Activated CD4-positive, alpha-beta memory T cell treated with anti-CD3 and anti-CD28 coated beads for 36 hours (primary cell): ENCODE data around the gene TNNI3. TPM values are rescaled to one million over a fixed set of nuclear protein-coding genes. Genes with fewer than 3 reads are reported as not detected.
A peak's percentile ranks its signal among the peaks of the same experiment; 100 is the strongest.

ENCODE experiments used
- CTCF ChIA-PET: fragments of 350-600 bp; sonication (Branson Sonifier 250); formaldehyde crosslinking; loops from one replicate; lab custom pipeline; 2021; ENCODE audit warnings: antibody characterized with exemption, inconsistent platforms; lab: Charles Lee
- POLR2A ChIA-PET: fragments of 350-600 bp; sonication (Branson Sonifier 250); formaldehyde crosslinking; loops from one replicate; lab custom pipeline; 2021; ENCODE audit warnings: antibody characterized with exemption; lab: Charles Lee
- DNase-seq: peaks from one replicate; pipeline ENCODE4 v3.0.0-alpha.2; 2020
- H3K27ac Mint-ChIP-seq: one replicate; pipeline ENCODE4 v1.8.0; 2021; ENCODE audit warnings: mixed read lengths
- H3K27me3 Mint-ChIP-seq: one replicate; pipeline ENCODE4 v1.8.0; 2021; ENCODE audit warnings: mixed read lengths
- H3K36me3 Mint-ChIP-seq: one replicate; pipeline ENCODE4 v1.8.0; 2021; ENCODE audit warnings: mixed read lengths
- H3K4me1 Mint-ChIP-seq: one replicate; pipeline ENCODE4 v1.8.0; 2021; ENCODE audit warnings: low read depth, mixed read lengths
- H3K4me3 Mint-ChIP-seq: one replicate; pipeline ENCODE4 v1.8.0; 2021; ENCODE audit warnings: mild to moderate bottlenecking, mixed read lengths
- H3K9me3 Mint-ChIP-seq: one replicate; pipeline ENCODE4 v1.8.0; 2021; ENCODE audit warnings: mixed read lengths
- intact Hi-C: fragments of 100-400 bp; cut with micrococcal nuclease; formaldehyde crosslinking; loops from one replicate; pipeline ENCODE4 v1.15.1; 2023
- total RNA-seq, 2 experiments: library from RNA; stranded (reverse); gene quantifications; one replicate each; pipeline ENCODE4 v1.2.3, GENCODE V29; 2021

Gene TNNI3
- total RNA-seq, 2 experiments from 2014 or later: not detected

DNA sequence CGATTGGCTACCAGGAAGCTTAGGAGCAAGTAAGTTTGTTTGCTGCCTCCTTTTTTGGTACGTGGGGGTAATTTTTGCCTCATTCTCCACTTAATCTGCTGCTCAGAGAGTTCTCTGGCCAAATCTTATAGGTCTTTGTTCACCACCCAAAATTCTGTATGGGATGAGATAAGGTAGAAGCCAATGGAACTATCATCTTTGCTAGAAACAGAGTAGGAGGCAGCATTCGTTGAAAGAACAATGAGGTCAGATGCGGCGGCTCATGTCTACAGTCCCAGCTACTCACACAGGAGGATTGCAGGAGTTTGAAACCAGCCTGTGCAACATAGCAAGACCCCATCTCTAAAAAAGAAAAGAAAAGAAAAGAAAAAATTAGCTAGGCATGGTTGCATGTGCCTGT lies 13.9 kb upstream of the TNNI3 start:
- H3K4me3 Mint-ChIP-seq: no peak overlapping the region
- H3K27me3 Mint-ChIP-seq: peaks cover 63% of the 10 kb centered on the region
- CTCF ChIA-PET: interaction anchor here (0.8 kb wide), 1 partner anchor 12 kb away, joined by 3 read pairs; no protein-coding TSS in a partner anchor
- no peak for DNase-seq
- no peak overlapping the region for H3K27ac Mint-ChIP-seq
- peaks cover 12% of the 10 kb centered on the region for H3K4me1 Mint-ChIP-seq
- H3K36me3 Mint-ChIP-seq: peaks cover 3% of the 10 kb centered on the region
- no peaks in the 10 kb centered on the region for H3K9me3 Mint-ChIP-seq
- intact Hi-C loops: loop anchor here (10.0 kb wide), 1 partner anchor 83 kb away; the partner anchor contains the start of gene PPP6R1
- POLR2A ChIA-PET: no interaction called here

DNA sequence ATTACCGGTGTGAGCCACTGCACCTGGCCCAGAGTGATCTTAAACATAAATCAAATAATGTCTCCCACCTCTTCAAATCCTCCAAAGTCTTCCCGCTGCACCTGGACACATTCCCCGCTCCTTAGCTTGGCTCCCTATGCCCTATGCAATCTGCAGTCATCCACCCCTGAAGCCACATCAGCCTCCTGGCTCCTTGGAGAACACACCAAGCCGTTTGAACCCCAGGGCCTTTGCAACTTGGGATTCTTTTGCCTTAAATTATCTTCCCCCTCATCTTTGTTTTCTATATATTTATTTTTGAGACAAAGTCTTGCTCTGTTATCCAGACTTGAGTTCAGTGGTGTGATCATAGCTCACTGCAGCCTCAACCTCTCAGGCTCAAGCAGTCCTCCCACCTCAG lies 11.6 kb upstream of the TNNI3 start:
- Mint-ChIP-seq H3K36me3 (peaks cover 3% of the 10 kb centered on the region), H3K27ac (no peak overlapping the region), H3K4me3 (no peak overlapping the region), H3K9me3 (no peaks in the 10 kb centered on the region), H3K27me3 (peaks cover 64% of the 10 kb centered on the region), H3K4me1 (peaks cover 15% of the 10 kb centered on the region)
- intact Hi-C loops: no loop called here
- ChIA-PET POLR2A (no interaction called here), CTCF (interaction anchor here (1.6 kb wide), 1 partner anchor 9 kb away, joined by 4 read pairs; no protein-coding TSS in a partner anchor)
- no peak for DNase-seq

DNA sequence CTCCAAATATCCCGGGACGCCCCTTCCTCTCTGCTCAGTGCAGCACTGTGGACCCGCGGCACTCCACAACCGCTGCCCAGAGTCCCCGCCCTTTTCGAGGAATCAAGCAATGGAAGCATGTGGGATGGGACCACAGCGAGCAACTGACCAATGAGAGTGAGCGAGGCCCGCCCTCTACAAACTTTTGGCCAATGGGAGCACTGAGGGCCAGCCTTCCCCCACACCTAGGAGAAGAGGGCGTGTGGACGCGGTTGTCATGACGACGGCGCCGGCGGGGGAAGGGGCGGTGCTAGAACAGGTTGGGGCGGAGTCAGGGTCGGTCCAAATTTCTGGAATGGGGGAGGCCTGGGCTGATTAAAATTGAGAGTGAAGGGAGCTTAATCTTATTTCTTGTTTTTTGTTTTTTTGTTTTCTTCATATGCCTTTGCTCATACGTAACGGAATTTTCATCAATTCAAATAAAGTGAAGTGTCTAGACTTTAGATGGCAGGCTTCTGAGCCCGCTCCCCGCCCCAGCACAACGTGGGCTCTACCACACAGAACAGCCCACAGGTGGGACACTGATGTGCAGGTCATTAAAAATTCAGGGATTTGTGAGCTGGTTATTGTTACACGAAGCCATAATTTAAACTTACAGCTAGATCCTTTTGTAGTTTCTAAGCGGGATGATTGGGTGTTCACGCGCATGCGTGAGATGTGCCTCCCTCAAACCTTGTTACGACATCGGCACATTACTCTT lies 9.2 kb upstream of the TNNI3 start, which contains the start of gene DNAAF3:
TSS of gene DNAAF3 (minus strand) at position 84 of the 739 bp plus-strand sequence. CDS start 200 bp downstream, outside the sequence.
- ChIA-PET CTCF (interaction anchor here (1.0 to 1.6 kb wide), 2 partner anchors 24 to 337 kb away, joined by 3 to 8 read pairs; no protein-coding TSS in a partner anchor), POLR2A (no interaction called here)
- peaks cover 3% of the 10 kb centered on the region for H3K36me3 Mint-ChIP-seq
- intact Hi-C loops: no loop called here
- peaks cover 52% of the 10 kb centered on the region for H3K27me3 Mint-ChIP-seq
- H3K9me3 Mint-ChIP-seq: no peaks in the 10 kb centered on the region
- peak; percentile 85 for DNase-seq
- peaks cover 12% of the 10 kb centered on the region for H3K4me1 Mint-ChIP-seq
- H3K27ac Mint-ChIP-seq: no peak within 1 kb of the TSS
- H3K4me3 Mint-ChIP-seq: peak within 1 kb of the TSS; percentile 61

DNA sequence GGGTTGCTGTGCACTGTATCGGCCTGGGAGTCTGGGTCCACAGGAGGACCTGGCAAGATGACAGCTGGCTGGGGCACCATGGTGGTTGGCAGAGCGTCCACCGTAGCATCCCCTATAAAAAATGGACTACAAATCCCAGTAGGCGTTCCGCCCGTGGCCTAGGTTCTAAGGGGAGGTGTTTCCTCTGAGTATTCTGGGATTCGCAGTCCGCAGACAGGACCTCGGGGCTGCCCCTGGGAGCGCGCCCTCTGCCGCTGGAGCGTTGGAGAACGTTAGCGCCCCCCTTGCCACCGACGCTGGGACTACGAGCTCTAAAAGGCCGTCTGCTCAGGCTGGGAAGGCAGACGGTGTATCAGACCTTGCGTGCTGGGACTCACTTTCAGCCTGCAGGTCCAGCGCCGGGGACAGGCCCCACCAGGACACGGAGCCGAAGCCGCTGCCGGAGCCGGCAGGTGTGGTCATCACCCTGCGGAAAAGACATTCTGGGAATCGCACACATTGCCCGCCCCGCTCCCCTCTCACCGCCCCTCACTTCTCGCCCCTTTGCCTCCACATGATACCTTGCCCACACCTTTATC lies 8.5 kb upstream of the TNNI3 start:
- Mint-ChIP-seq H3K9me3 (no peaks in the 10 kb centered on the region), H3K4me1 (peaks cover 12% of the 10 kb centered on the region), H3K36me3 (peaks cover 3% of the 10 kb centered on the region), H3K27me3 (peaks cover 48% of the 10 kb centered on the region), H3K4me3 (peak overlapping the region; percentile 61), H3K27ac (no peak overlapping the region)
- intact Hi-C loops: no loop called here
- peak; percentile 53 for DNase-seq
- ChIA-PET POLR2A (no interaction called here), CTCF (interaction anchor here (0.5 to 2.4 kb wide), 5 partner anchors 9 to 138 kb away, joined by 3 to 9 read pairs (median 3); partner anchors contain the start of genes PPP1R12C and RDH13)

DNA sequence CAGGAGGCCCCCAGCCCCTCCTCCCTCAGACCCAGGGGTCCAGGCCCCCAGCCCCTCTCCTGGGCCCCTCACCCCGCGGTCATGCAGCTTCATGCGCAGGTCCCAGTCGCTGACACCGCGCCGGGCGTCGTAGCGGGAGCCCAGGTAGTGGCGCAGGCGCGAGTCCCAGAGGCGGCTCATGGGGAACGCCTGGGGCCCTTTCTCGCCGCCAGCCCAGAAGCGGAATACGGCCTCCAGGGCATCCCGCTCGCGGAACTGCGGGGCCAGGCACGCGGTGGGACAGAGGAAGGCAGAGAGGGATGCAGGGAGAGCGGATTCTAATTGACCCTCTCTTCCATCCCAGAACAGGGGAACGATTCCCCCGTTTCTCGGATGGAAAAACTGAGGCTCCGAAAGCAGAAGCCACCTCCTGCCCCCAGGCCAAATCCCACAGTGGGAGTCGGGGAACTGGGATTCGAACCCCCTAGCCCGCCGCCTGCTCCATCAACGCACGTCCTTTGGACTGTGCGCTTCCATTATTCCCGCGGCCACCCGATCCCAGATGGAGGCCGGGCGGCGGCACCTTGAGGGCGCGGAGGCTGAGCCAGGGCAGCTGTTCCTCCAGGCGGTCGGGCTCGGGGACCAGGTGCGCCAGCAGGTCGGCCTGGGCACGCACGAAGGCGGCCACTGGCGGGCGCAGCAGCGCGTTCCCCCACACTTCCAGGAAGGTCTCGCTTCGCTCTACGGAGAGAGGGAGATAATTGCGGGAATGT lies 4.2 kb upstream of the TNNI3 start:
- ChIA-PET POLR2A (no interaction called here), CTCF (interaction anchor here (1.0 to 3.5 kb wide), 2 partner anchors 21 to 248 kb away, joined by 3 to 35 read pairs; no protein-coding TSS in a partner anchor)
- Mint-ChIP-seq H3K4me3 (no peak overlapping the region), H3K9me3 (no peaks in the 10 kb centered on the region), H3K36me3 (peaks cover 3% of the 10 kb centered on the region), H3K4me1 (peaks cover 10% of the 10 kb centered on the region), H3K27ac (no peak overlapping the region), H3K27me3 (peaks cover 44% of the 10 kb centered on the region)
- no peak for DNase-seq
- intact Hi-C loops: no loop called here

DNA sequence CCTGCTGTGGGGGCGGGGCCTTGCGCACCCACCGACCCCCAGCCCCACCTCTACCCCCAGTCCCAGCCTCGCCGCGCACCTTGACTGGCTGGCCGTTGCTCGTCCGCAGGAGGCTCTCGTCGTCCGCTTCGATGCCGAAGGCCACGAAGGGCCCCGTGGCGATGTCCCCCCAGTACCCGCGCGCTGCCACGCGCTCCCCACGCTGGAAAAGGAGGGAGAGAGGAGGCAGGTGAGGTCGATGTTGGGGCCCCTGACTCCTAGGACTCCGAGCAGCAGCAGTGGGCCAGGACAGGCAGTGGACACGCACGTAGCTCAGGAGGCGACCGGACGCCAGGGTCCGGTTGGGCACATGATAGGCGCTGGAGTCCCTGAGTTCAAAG lies 3.4 kb upstream of the TNNI3 start:
- intact Hi-C loops: loop anchor here (1.0 kb wide), 1 partner anchor 44 kb away; the partner anchor contains the start of gene PPP1R12C
- POLR2A ChIA-PET: no interaction called here

DNA sequence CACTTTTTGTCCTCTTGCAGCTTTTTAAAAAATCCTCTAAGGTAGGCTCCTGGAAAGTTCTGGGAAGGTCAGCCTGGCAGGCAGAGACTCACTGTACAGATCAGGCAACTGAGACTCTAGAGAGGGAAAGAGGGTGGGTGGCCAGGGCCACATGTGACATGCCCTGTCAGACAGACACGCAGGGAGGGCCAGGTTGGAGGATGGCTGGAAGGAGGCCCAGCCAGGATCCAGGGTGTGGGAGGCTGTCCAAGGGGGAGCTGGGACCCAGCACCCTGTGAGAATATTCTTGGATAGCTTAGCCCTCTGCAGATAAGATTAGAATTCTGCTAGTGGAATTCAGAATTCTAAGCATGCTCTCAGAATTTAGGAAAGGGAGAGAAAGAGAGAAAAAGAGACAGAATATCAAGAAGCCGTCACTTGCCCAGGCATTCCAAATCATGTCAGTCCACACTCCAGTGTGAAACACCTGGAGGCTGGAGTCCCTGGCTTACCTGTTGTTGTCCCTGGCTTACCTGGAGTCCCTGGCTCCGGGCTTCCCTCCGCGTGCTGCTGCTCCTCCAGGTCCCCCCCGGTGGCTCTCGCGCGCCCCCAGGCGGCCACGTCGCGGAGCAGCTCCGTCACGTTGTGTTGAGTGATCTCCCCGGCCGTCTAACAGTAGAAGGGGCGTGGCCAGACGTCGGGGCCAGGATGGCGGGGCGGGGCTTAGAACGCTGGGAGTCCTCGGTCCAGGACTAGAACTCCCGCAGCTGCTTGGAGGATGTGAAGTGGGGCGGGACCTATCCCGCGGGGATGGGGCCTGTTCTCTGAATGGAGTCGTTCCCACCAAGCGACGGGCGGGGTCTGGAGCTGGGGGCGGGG lies 2.8 kb upstream of the TNNI3 start:
- intact Hi-C loops: loop anchor here (1.0 kb wide), 1 partner anchor 43 kb away; the partner anchor contains the start of gene PPP1R12C
- peaks cover 36% of the 10 kb centered on the region for H3K27me3 Mint-ChIP-seq
- ChIA-PET POLR2A (no interaction called here), CTCF (interaction anchor here (0.7 to 3.5 kb wide), 20 partner anchors 8 to 472 kb away, joined by 3 to 35 read pairs (median 4); partner anchors contain the start of genes SYT5, TMEM238 and TNNT1)
- H3K4me3 Mint-ChIP-seq: no peak overlapping the region
- H3K9me3 Mint-ChIP-seq: no peaks in the 10 kb centered on the region
- DNase-seq: peak; percentile 93
- H3K4me1 Mint-ChIP-seq: peaks cover 4% of the 10 kb centered on the region
- H3K36me3 Mint-ChIP-seq: no peaks in the 10 kb centered on the region
- H3K27ac Mint-ChIP-seq: no peak overlapping the region

More for the DNA sequence above, 3.4 kb upstream of the TNNI3 start:
- no peaks in the 10 kb centered on the region for H3K36me3 Mint-ChIP-seq
- H3K4me3 Mint-ChIP-seq: no peak overlapping the region
- H3K27me3 Mint-ChIP-seq: peaks cover 43% of the 10 kb centered on the region
- H3K27ac Mint-ChIP-seq: no peak overlapping the region
- H3K4me1 Mint-ChIP-seq: peaks cover 5% of the 10 kb centered on the region
- no peaks in the 10 kb centered on the region for H3K9me3 Mint-ChIP-seq
- CTCF ChIA-PET: interaction anchor here (0.7 to 3.5 kb wide), 13 partner anchors 8 to 472 kb away, joined by 3 to 35 read pairs (median 4); partner anchors contain the start of genes SYT5 and TNNT1
- no peak for DNase-seq

DNA sequence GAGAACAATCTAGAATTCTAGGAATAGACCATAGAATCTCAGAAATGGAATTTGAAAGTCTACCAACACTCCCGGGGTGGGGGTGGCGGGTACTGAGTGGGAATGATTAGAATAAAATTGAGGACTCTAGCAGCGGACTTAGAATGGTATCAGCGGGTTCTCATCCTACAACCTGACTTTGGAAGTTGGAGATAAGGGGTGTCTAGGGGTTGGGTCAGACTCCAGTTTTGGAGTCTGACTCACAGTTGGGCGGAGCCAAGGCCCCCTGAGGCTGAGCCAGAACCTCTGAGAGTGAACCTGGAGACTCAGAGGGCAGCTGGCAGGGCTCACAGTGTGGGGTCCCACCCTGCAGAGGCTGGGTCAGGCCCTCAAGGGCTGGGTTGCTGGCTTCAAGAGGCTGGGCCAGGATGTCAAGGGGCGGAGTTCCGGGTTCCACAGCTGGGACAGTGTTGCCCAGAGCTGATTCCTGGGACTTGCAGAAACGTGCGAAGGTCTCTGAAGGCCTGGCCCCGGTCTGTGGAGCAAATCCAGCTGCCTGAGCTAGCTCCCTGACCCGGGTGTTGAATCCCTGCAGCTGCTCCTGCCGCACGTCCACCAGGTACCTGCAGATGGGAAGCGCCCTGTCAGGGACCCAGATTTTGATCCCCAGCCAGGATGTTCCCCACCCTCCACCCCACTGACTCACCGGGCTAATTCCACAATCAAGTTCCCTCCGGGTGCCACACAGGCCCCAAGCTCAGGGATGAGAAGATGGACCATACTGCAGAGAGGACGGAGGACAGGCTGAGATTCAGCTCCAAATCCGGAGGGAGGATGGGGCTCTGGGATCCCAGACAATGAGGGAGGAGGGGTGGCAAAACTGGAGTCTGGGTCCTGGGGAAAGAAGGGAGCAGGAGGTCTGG lies 1.6 kb upstream of the TNNI3 start:
- H3K27ac Mint-ChIP-seq: no peak overlapping the region
- peaks cover 10% of the 10 kb centered on the region for H3K4me1 Mint-ChIP-seq
- H3K9me3 Mint-ChIP-seq: no peaks in the 10 kb centered on the region
- intact Hi-C loops: no loop called here
- POLR2A ChIA-PET: no interaction called here
- H3K36me3 Mint-ChIP-seq: no peaks in the 10 kb centered on the region
- H3K27me3 Mint-ChIP-seq: peaks cover 33% of the 10 kb centered on the region
- CTCF ChIA-PET: interaction anchor here (0.9 to 3.5 kb wide), 11 partner anchors 9 to 252 kb away, joined by 3 to 35 read pairs (median 5); partner anchors contain the start of gene TMEM238
- DNase-seq: no peak
- no peak overlapping the region for H3K4me3 Mint-ChIP-seq

DNA sequence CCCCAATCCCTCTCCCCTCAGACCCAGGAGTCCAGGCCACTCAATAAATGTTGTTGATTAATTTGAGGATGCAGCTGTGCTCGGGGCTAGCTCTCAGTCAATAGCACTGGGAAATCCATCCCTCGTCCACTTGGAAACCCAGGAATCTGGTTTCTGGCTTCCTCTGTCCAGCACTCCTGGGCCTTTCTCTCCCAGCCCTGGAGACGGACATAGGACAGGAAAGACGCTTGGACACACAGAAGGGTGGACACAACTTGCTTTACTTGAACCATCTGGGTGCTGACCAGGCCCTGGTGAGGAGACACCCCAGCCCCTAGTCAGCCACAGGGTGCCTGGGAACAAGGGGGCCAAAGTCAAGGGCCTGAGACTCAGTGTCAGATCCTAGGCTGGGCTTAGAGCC lies 891 bp upstream of the TNNI3 start:
- Mint-ChIP-seq H3K27ac (no peak overlapping the region), H3K36me3 (no peaks in the 10 kb centered on the region), H3K4me3 (no peak overlapping the region), H3K4me1 (peaks cover 15% of the 10 kb centered on the region), H3K27me3 (peaks cover 30% of the 10 kb centered on the region), H3K9me3 (no peaks in the 10 kb centered on the region)
- POLR2A ChIA-PET: no interaction called here
- intact Hi-C loops: no loop called here
- DNase-seq: no peak
- CTCF ChIA-PET: interaction anchor here (0.6 to 3.5 kb wide), 5 partner anchors 10 to 112 kb away, joined by 3 to 35 read pairs (median 5); no protein-coding TSS in a partner anchor
